ENCODE results near the gene F13A1. TPM values are rescaled to one million over a fixed set of nuclear protein-coding genes. Genes with fewer than 3 reads are reported as not detected.
"Not testable (repeated sequence)": the region's sequence is repeated elsewhere in the genome, so short reads cannot be mapped to it uniquely, and the experiment has no call there.

The F13A1 gene
- total RNA-seq, 1 donor from 2014 or later: 0.05 TPM

- DNase-seq (ENCODE audit: low read depth): no peak
Measured at GRCh38 chr6:6317825-6318733, 2.4 kb downstream of the F13A1 start.

- DNase-seq (ENCODE audit: low read depth): no peak
Measured at GRCh38 chr6:6317386-6317785, 3.1 kb downstream of the F13A1 start.

- peak; percentile 25 for DNase-seq (ENCODE audit: low read depth)
Measured at GRCh38 chr6:6315660-6316059, 4.8 kb downstream of the F13A1 start.

GRCh38 chr6:6314596-6314995 is 5.9 kb downstream of the F13A1 start:
- no peak for DNase-seq (ENCODE audit: low read depth)

- no peak for DNase-seq (ENCODE audit: low read depth)
Measured at GRCh38 chr6:6312901-6313441, 7.5 kb downstream of the F13A1 start.

GRCh38 chr6:6305575-6305974 is 14.9 kb downstream of the F13A1 start:
- DNase-seq (ENCODE audit: low read depth): no peak

- DNase-seq (ENCODE audit: low read depth): not testable (repeated sequence)
Measured at GRCh38 chr6:6300383-6300782, 20.1 kb downstream of the F13A1 start.

GRCh38 chr6:6293317-6293716 is 27.1 kb downstream of the F13A1 start:
- no peak for DNase-seq (ENCODE audit: low read depth)

- no peak for DNase-seq (ENCODE audit: low read depth)
Measured at GRCh38 chr6:6287415-6287814, 33.0 kb downstream of the F13A1 start.

- no peak for DNase-seq (ENCODE audit: low read depth)
Measured at GRCh38 chr6:6285679-6286078, 34.8 kb downstream of the F13A1 start.

- DNase-seq (ENCODE audit: low read depth): no peak
Measured at GRCh38 chr6:6284221-6284966, 36.1 kb downstream of the F13A1 start.

GRCh38 chr6:6283746-6284145 is 36.7 kb downstream of the F13A1 start:
- DNase-seq (ENCODE audit: low read depth): peak; percentile 49

- no peak for DNase-seq (ENCODE audit: low read depth)
Measured at GRCh38 chr6:6282716-6283115, 37.7 kb downstream of the F13A1 start.

- DNase-seq (ENCODE audit: low read depth): peak; percentile 87
Measured at GRCh38 chr6:6277413-6277812, 43.0 kb downstream of the F13A1 start.

- DNase-seq (ENCODE audit: low read depth): no peak
Measured at GRCh38 chr6:6270948-6271535, 49.4 kb downstream of the F13A1 start.

GRCh38 chr6:6260196-6260722 is 60.2 kb downstream of the F13A1 start:
- DNase-seq (ENCODE audit: low read depth): no peak

- no peak for DNase-seq (ENCODE audit: low read depth)
Measured at GRCh38 chr6:6256886-6257285, 63.6 kb downstream of the F13A1 start.

GRCh38 chr6:6256259-6256658 is 64.2 kb downstream of the F13A1 start:
- no peak for DNase-seq (ENCODE audit: low read depth)

- DNase-seq (ENCODE audit: low read depth): no peak
Measured at GRCh38 chr6:6251555-6252280, 68.7 kb downstream of the F13A1 start.

GRCh38 chr6:6248651-6249050 is 71.8 kb downstream of the F13A1 start:
- DNase-seq (ENCODE audit: low read depth): no peak

GRCh38 chr6:6246544-6246943 is 73.9 kb downstream of the F13A1 start:
- peak; percentile 85 for DNase-seq (ENCODE audit: low read depth)
